ENCODE data around the gene MCCD1. TPM values are rescaled to one million over a fixed set of nuclear protein-coding genes. Genes with fewer than 3 reads are reported as not detected.

Gene MCCD1
- total RNA-seq, 1 experiment from 2014 or later, result not detected

GRCh38 chr6:31538805-31539400, 10.1 kb downstream of the MCCD1 start:
- Histone ChIP-seq H3K56ac (ENCODE audit: insufficient read length, low read depth, low read length) (no peak overlapping the region), H2BK5ac (ENCODE audit: insufficient read length, low read length) (no peak overlapping the region), H4K8ac (replicated peaks; ENCODE audit: insufficient read length, low read depth, low read length) (no peak overlapping the region), H2BK20ac (ENCODE audit: low read depth, low read length, poor library complexity, severe bottlenecking) (no peak overlapping the region), H3K23ac (ENCODE audit: insufficient read length, low read depth, low read length) (no peak overlapping the region), H2BK15ac (ENCODE audit: low read depth, low read length) (no peak overlapping the region), H3K4ac (ENCODE audit: low read depth, low read length) (no peak overlapping the region), H3K18ac (ENCODE audit: insufficient read length, low read depth, low read length) (no peak overlapping the region), H2BK120ac (ENCODE audit: low read depth, low read length, poor library complexity, severe bottlenecking) (no peak overlapping the region), H2BK12ac (ENCODE audit: insufficient read length, low read depth, low read length) (no peak overlapping the region), H3K14ac (ENCODE audit: insufficient read depth, low read length) (no peak overlapping the region), H2AFZ (ENCODE audit: low read length) (no peak overlapping the region), H4K5ac (ENCODE audit: insufficient read length, low read depth, low read length) (no peak overlapping the region), H3K9ac (ENCODE audit: extremely low read depth, insufficient read length, low read length) (no peak overlapping the region), H3K79me1 (ENCODE audit: insufficient read depth, low read depth, low read length, poor library complexity, severe bottlenecking) (peaks cover 15% of the 10 kb centered on the region), H2AK5ac (ENCODE audit: insufficient read length, low read length) (no peak overlapping the region), H3K79me2 (ENCODE audit: insufficient read depth, low read length) (peaks cover 31% of the 10 kb centered on the region), H3T11ph (ENCODE audit: low read length) (no peak overlapping the region), H3K4me1 (ENCODE audit: insufficient read depth, low read length) (peaks cover 2% of the 10 kb centered on the region; the same call in 1 of the 2 replicates), H3K27me3 (ENCODE audit: insufficient read depth, low read length) (no peaks in the 10 kb centered on the region), H3K9me3 (ENCODE audit: control insufficient read depth, low read depth, low read length) (no peaks in the 10 kb centered on the region), H3K27ac (ENCODE audit: insufficient read length, low read depth, low read length) (no peak overlapping the region), H4K91ac (ENCODE audit: insufficient read length, low read depth, low read length) (no peak overlapping the region), H3K23me2 (ENCODE audit: insufficient read length, low read depth, low read length, poor library complexity, severe bottlenecking) (peaks cover 5% of the 10 kb centered on the region), H4K20me1 (ENCODE audit: control insufficient read depth, insufficient read depth, insufficient read length) (peaks cover 2% of the 10 kb centered on the region), H3K4me2 (ENCODE audit: insufficient read depth, insufficient read length, low read length) (peak overlapping the region; percentile 59)
- Mint-ChIP-seq H3K4me1 (peaks cover 33 to 35% of the 10 kb centered on the region in 2 experiments), H3K9me3 (no peaks in the 10 kb centered on the region; a peak in 1 of 5 replicates), H3K27me3 (ENCODE audit: low read depth) (no peaks in the 10 kb centered on the region), H3K27ac (peak overlapping the region in 1 of 3 experiments; percentile 94; a peak in 4 of 7 replicates), H3K36me3 (ENCODE audit: insufficient read depth in 1 of 3, low read depth in 3 of 3) (peaks cover 68 to 76% (median 76%) of the 10 kb centered on the region in 3 experiments), H3K4me3 (peak overlapping the region; percentile 98 to 99)
- no peak for DNase-seq
- WGBS (ENCODE audit: extremely low coverage, insufficient read length, low lambda C conversion rate), result no CpG with 5 or more reads among the region's 6 CpGs
- no peak for TF ChIP-seq CTCF (conservative IDR thresholded peaks at IDR 0.05)

Data from H9 (cell line).